DND-41 (cell line): Measurements from ENCODE around the gene SLC18A2.

Experiments
- ATAC-seq: fragments of 200-7000 bp; cut with Tn5 transposase; 3 replicates; pipeline ENCODE4 v1.9.1; 2021; ENCODE audit warnings: low read depth; ENCODE audit not compliant: insufficient read depth
- DNase-seq: peaks from one replicate; pipeline ENCODE4 v3.0.0-alpha.2; 2020
- H2AFZ ChIP-seq: 2 replicates; pipeline ENCODE4 v1.6.0; 2012; ENCODE audit warnings: low read depth, low read length
- H3K27ac ChIP-seq: 2 replicates; pipeline ENCODE4 v1.5.1; 2012; ENCODE audit warnings: low read length, inconsistent platforms
- H3K27me3 ChIP-seq: fragments of 200-600 bp; sonication (generic); 2 replicates; pipeline ENCODE4 v1.6.0; 2012; ENCODE audit warnings: low read length, mild to moderate bottlenecking, inconsistent platforms; ENCODE audit not compliant: insufficient read depth, poor library complexity
- H3K36me3 ChIP-seq: 2 replicates; pipeline ENCODE4 v1.5.1; 2012; ENCODE audit warnings: low read length, inconsistent platforms; ENCODE audit not compliant: insufficient read depth
- H3K4me1 ChIP-seq: 2 replicates; pipeline ENCODE4 v1.5.1; 2012; ENCODE audit warnings: mild to moderate bottlenecking, low read length; ENCODE audit not compliant: insufficient read depth
- H3K4me2 ChIP-seq: 2 replicates; pipeline ENCODE4 v1.6.0; 2012; ENCODE audit warnings: mild to moderate bottlenecking, moderate library complexity, low read length, inconsistent platforms; ENCODE audit not compliant: insufficient read depth
- H3K4me3 ChIP-seq, 2 experiments: fragments of 200-600 bp in 1 of 2; shearing (Covaris generic) in 1 of 2; 2 replicates each; pipeline ENCODE4 v1.5.1; 2012 to 2016; ENCODE audit warnings: inconsistent platforms in 2 of 2, low read length in 2 of 2, mild to moderate bottlenecking in 2 of 2, low read depth in 1 of 2, moderate library complexity in 1 of 2
- H3K79me2 ChIP-seq: 2 replicates; pipeline ENCODE4 v1.6.0; 2012; ENCODE audit warnings: low read length, inconsistent platforms; ENCODE audit not compliant: insufficient read depth
- H3K9ac ChIP-seq: 2 replicates; pipeline ENCODE4 v1.6.0; 2012; ENCODE audit warnings: low read depth, mild to moderate bottlenecking, inconsistent platforms, low read length, moderate library complexity
- H3K9me3 ChIP-seq: 2 replicates; pipeline ENCODE4 v1.5.1; 2012; ENCODE audit warnings: low read length, moderate library complexity, mild to moderate bottlenecking, inconsistent platforms; ENCODE audit not compliant: insufficient read depth, severe bottlenecking
- H4K20me1 ChIP-seq: 2 replicates; pipeline ENCODE4 v1.6.0; 2012; ENCODE audit warnings: low read length; ENCODE audit not compliant: insufficient read depth
- EZH2 ChIP-seq: IDR thresholded peaks from 3 replicates; pipeline ENCODE4 v1.6.1; 2012; ENCODE audit warnings: borderline replicate concordance, low read depth, mild to moderate bottlenecking, moderate library complexity, low read length, inconsistent platforms; ENCODE audit not compliant: severe bottlenecking
- TF ChIP-seq, protein P1 (sequence below): IDR thresholded peaks from 2 replicates; pipeline ENCODE4 v1.5.1; 2012; ENCODE audit warnings: borderline replicate concordance, low read length, moderate library complexity, mild to moderate bottlenecking; ENCODE audit not compliant: poor library complexity, severe bottlenecking; ENCODE audit errors: extremely low read depth

SLC18A2 gene

DNA sequence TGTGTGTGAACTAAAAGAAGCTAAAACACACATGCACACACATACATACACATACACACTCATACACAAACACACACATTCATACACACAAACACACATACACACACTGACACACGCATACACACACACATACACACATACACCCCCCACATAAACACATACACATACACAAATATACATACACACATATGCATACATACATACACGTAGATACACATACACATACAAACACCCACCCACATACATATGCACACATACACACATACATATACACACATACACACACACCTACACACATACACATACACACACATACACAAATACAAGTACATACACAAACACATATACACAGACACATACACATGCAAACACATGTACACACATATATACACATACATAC lies 28.0 kb downstream of the SLC18A2 start:
- Histone ChIP-seq H3K79me2 (no peaks in the 10 kb centered on the region), H3K9me3 (no peaks in the 10 kb centered on the region), H3K4me3 (no peak overlapping the region), H3K4me1 (no peaks in the 10 kb centered on the region), H3K4me2 (no peak overlapping the region), H4K20me1 (no peaks in the 10 kb centered on the region), H3K27ac (no peak overlapping the region), H3K36me3 (no peaks in the 10 kb centered on the region), H2AFZ (no peak overlapping the region), H3K9ac (no peak overlapping the region), H3K27me3 (no peaks in the 10 kb centered on the region)
- no peak for DNase-seq
- ATAC-seq: no peak
- TF ChIP-seq, protein P1, sequence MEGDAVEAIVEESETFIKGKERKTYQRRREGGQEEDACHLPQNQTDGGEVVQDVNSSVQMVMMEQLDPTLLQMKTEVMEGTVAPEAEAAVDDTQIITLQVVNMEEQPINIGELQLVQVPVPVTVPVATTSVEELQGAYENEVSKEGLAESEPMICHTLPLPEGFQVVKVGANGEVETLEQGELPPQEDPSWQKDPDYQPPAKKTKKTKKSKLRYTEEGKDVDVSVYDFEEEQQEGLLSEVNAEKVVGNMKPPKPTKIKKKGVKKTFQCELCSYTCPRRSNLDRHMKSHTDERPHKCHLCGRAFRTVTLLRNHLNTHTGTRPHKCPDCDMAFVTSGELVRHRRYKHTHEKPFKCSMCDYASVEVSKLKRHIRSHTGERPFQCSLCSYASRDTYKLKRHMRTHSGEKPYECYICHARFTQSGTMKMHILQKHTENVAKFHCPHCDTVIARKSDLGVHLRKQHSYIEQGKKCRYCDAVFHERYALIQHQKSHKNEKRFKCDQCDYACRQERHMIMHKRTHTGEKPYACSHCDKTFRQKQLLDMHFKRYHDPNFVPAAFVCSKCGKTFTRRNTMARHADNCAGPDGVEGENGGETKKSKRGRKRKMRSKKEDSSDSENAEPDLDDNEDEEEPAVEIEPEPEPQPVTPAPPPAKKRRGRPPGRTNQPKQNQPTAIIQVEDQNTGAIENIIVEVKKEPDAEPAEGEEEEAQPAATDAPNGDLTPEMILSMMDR: no peak
- TF ChIP-seq EZH2: no peak

DNA sequence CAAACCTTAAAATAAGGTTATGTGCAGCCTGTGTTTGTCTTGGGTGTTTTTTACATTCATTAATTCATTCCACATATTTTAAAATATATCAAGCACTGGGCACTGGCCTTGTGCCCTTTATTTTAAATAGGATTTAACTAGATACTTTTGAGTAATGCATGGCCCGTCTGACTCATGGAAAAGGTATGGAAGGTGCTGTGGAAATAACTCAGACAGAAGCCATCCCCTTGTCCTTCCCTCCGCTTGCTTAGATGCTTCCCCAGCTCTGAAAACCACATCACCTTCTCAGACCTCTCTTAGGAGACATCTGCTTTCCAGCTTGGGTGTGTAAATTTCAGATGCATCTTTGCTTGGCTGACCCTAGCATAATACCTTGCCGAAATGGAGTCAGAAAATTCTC lies 30.5 kb downstream of the SLC18A2 start:
- H3K9ac ChIP-seq: no peak overlapping the region
- TF ChIP-seq EZH2: no peak
- TF ChIP-seq, protein P1: no peak
- no peak overlapping the region for H3K27ac ChIP-seq
- H2AFZ ChIP-seq: no peak overlapping the region
- no peaks in the 10 kb centered on the region for H3K36me3 ChIP-seq
- no peak overlapping the region for H3K4me2 ChIP-seq
- DNase-seq (no peak), ATAC-seq (no peak)
- no peaks in the 10 kb centered on the region for H3K4me1 ChIP-seq
- H3K79me2 ChIP-seq: no peaks in the 10 kb centered on the region
- no peaks in the 10 kb centered on the region for H3K9me3 ChIP-seq
- no peaks in the 10 kb centered on the region for H4K20me1 ChIP-seq
- no peaks in the 10 kb centered on the region for H3K27me3 ChIP-seq
- H3K4me3 ChIP-seq: no peak overlapping the region

GRCh38 chr10:117272195-117273076 lies 31.5 kb downstream of the SLC18A2 start:
- Histone ChIP-seq H3K4me2 (no peak overlapping the region), H3K27ac (no peak overlapping the region)

More at GRCh38 chr10:117272195-117273076, 31.5 kb downstream of the SLC18A2 start:
- Histone ChIP-seq H3K9ac (no peak overlapping the region), H3K4me1 (no peaks in the 10 kb centered on the region), H3K4me3 (no peak overlapping the region), H4K20me1 (no peaks in the 10 kb centered on the region), H3K79me2 (no peaks in the 10 kb centered on the region), H3K27me3 (no peaks in the 10 kb centered on the region), H3K9me3 (no peaks in the 10 kb centered on the region), H2AFZ (no peak overlapping the region), H3K36me3 (peaks cover 3% of the 10 kb centered on the region; the same call in 1 of the 2 replicates)
- TF ChIP-seq, protein P1: no peak
- TF ChIP-seq EZH2: no peak
- ATAC-seq (no peak), DNase-seq (no peak)
